ENCODE measurements around the gene PLEK2. TPM values are rescaled to one million over a fixed set of nuclear protein-coding genes. Genes with fewer than 3 reads are reported as not detected.
A peak's percentile ranks its signal among the peaks of the same experiment; 100 is the strongest.

Gene PLEK2
- total RNA-seq, 1 donor from 2014 or later: not detected

DNA sequence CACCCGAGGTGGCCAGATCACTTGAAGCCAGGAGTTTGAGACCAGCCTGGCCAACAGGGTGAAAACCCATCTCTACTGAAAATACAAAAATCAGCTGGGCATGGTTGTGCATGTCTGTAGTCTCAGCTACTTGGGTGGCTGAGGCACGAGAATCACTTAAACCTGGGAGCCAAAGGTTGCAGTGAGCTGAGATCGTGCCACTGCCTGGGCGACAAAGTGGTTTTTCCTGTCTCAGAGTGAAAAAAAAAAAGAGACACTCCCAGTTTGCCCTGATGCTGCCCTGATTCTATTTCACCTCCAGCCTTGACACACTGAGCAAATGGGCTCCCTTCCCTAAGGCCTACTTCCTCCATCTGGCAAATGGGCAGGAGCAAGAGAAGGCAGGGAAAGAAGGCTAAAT, 28.5 kb upstream of the PLEK2 start:
- Histone ChIP-seq H3K4me3 (no peak overlapping the region), H3K9ac (no peak overlapping the region), H3K27me3 (no peaks in the 10 kb centered on the region), H3K27ac (no peak overlapping the region), H3K4me2 (no peak overlapping the region), H3K79me2 (ENCODE audit: low read depth) (no peaks in the 10 kb centered on the region), H3F3A (ENCODE audit: low read depth) (no peaks in the 10 kb centered on the region), H3K4me1 (no peaks in the 10 kb centered on the region), H4K20me1 (ENCODE audit: low read depth) (no peaks in the 10 kb centered on the region), H3K36me3 (no peaks in the 10 kb centered on the region), H2AFZ (replicated peaks) (no peak overlapping the region), H3K9me3 (ENCODE audit: low read depth) (no peaks in the 10 kb centered on the region)
- Mint-ChIP-seq H3K27me3 (ENCODE audit: insufficient read depth, low read depth) (peaks cover 12% of the 10 kb centered on the region), H3K27ac (no peak overlapping the region), H3K9me3 (no peaks in the 10 kb centered on the region), H3K4me3 (no peak overlapping the region), H3K36me3 (no peaks in the 10 kb centered on the region), H3K4me1 (peaks cover 3% of the 10 kb centered on the region)
- TF ChIP-seq EZH2phosphoT487 (IDR thresholded peaks at IDR 0.05) (no peak), EZH2 (IDR thresholded peaks at IDR 0.05) (no peak)
- TF ChIP-seq, protein P1, sequence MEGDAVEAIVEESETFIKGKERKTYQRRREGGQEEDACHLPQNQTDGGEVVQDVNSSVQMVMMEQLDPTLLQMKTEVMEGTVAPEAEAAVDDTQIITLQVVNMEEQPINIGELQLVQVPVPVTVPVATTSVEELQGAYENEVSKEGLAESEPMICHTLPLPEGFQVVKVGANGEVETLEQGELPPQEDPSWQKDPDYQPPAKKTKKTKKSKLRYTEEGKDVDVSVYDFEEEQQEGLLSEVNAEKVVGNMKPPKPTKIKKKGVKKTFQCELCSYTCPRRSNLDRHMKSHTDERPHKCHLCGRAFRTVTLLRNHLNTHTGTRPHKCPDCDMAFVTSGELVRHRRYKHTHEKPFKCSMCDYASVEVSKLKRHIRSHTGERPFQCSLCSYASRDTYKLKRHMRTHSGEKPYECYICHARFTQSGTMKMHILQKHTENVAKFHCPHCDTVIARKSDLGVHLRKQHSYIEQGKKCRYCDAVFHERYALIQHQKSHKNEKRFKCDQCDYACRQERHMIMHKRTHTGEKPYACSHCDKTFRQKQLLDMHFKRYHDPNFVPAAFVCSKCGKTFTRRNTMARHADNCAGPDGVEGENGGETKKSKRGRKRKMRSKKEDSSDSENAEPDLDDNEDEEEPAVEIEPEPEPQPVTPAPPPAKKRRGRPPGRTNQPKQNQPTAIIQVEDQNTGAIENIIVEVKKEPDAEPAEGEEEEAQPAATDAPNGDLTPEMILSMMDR (IDR thresholded peaks at IDR 0.05): no peak
- DNase-seq (ENCODE audit: low spot score): no peak

DNA sequence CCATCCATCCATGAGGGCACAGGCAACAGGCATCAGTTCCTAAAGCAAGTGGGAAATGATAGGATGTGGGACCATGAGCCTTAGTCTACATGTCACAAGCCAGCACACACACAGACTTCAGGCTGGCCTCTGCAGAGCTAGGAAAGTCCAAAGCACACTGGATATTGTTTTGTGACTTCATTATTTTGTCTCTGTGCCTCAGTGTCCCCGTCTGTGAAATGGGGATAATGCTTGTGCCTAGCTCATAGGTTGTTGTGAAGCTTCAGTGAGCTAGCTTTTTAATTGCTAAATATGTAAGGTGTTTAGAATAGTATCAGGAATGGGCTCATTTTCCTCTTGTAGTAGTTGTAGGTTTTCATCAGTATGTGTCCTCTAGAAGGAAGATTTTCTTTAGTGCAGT, 27.0 kb upstream of the PLEK2 start:
- no peak overlapping the region for H3K27ac Mint-ChIP-seq
- H3K27me3 Mint-ChIP-seq (ENCODE audit: insufficient read depth, low read depth): peaks cover 12% of the 10 kb centered on the region

DNA sequence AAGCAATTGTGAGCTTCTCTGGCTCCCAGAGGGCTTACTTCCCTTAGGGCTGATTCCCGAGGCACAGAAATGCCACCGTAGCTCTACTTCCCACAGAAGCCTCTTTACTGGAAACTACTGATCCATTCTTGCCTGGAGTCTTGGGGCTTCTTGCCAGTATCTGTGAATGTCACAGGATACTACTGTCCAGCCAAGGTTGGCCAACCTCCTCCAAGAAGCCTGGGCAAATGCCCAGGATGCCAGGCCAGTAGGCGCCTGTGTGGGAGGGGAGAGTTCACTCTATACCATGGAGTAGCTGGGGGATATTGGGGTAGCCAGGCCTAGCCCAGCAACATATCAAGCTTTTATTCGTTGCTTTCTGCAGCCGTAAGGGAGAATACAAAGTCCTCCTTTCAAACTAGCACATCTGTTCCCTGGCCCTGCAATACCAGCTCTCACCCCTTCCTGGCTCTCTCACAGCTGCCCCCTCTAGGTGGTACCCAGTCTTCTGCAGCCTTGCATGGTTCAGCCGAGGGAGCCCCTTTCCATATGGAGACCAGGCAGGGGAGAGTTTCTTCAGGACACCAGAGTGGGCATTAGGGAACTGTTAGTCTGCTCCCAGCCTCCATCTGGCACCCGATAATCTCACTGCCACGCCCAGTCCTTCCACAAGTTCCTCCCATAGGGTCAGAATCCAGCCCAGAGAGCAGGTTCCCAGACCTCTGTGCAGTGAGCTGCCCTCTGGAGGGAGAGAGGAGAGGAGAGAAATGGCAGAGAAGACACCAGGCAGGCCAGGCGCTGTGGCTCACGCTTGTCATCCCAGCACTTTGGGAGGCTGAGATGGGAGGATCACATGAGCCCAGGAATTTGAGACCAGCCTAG, 24.3 kb upstream of the PLEK2 start:
- DNase-seq (ENCODE audit: low spot score): no peak
- H3K27ac Mint-ChIP-seq: no peak overlapping the region
- Histone ChIP-seq H3K9me3 (ENCODE audit: low read depth) (no peaks in the 10 kb centered on the region), H2AFZ (replicated peaks) (no peak overlapping the region), H3K36me3 (no peaks in the 10 kb centered on the region), H3K79me2 (ENCODE audit: low read depth) (no peaks in the 10 kb centered on the region), H3K27me3 (no peaks in the 10 kb centered on the region), H3K27ac (no peak overlapping the region), H3K4me3 (no peak overlapping the region), H3F3A (ENCODE audit: low read depth) (no peaks in the 10 kb centered on the region), H3K9ac (no peak overlapping the region), H4K20me1 (ENCODE audit: low read depth) (no peaks in the 10 kb centered on the region), H3K4me1 (no peaks in the 10 kb centered on the region), H3K4me2 (no peak overlapping the region)
- TF ChIP-seq EZH2phosphoT487 (IDR thresholded peaks at IDR 0.05): no peak
- TF ChIP-seq, protein P1 (IDR thresholded peaks at IDR 0.05): peak; percentile 23
- H3K4me1 Mint-ChIP-seq: peaks cover 3% of the 10 kb centered on the region
- peaks cover 11% of the 10 kb centered on the region for H3K27me3 Mint-ChIP-seq (ENCODE audit: insufficient read depth, low read depth)
- no peaks in the 10 kb centered on the region for H3K9me3 Mint-ChIP-seq
- H3K36me3 Mint-ChIP-seq: no peaks in the 10 kb centered on the region
- H3K4me3 Mint-ChIP-seq: no peak overlapping the region

More for the DNA sequence above, 27.0 kb upstream of the PLEK2 start:
- H3K9me3 Mint-ChIP-seq: no peaks in the 10 kb centered on the region
- Histone ChIP-seq H3K36me3 (no peaks in the 10 kb centered on the region), H4K20me1 (ENCODE audit: low read depth) (no peaks in the 10 kb centered on the region), H3K4me2 (no peak overlapping the region), H2AFZ (replicated peaks) (no peak overlapping the region), H3K4me1 (no peaks in the 10 kb centered on the region), H3K27ac (no peak overlapping the region), H3F3A (ENCODE audit: low read depth) (no peaks in the 10 kb centered on the region), H3K79me2 (ENCODE audit: low read depth) (no peaks in the 10 kb centered on the region), H3K9ac (no peak overlapping the region), H3K4me3 (no peak overlapping the region), H3K27me3 (no peaks in the 10 kb centered on the region), H3K9me3 (ENCODE audit: low read depth) (no peaks in the 10 kb centered on the region)
- H3K4me3 Mint-ChIP-seq: no peak overlapping the region
- no peaks in the 10 kb centered on the region for H3K36me3 Mint-ChIP-seq
- DNase-seq (ENCODE audit: low spot score): no peak
- H3K4me1 Mint-ChIP-seq: peaks cover 3% of the 10 kb centered on the region
- TF ChIP-seq EZH2phosphoT487 (IDR thresholded peaks at IDR 0.05): no peak
- TF ChIP-seq, protein P1 (IDR thresholded peaks at IDR 0.05): no peak
- no peak for TF ChIP-seq EZH2 (IDR thresholded peaks at IDR 0.05)
